GM12878 (cell line): ENCODE measurements around the gene IQCK. TPM values are rescaled to one million over a fixed set of nuclear protein-coding genes. Genes with fewer than 3 reads are reported as not detected.

ENCODE experiments used
- ATAC-seq: fragments of 200-7000 bp; cut with Tn5 transposase; 3 replicates; pipeline ENCODE4 v1.9.1; 2020; ENCODE audit warnings: mild to moderate bottlenecking, moderate library complexity
- BruUV-seq: library from RNA; stranded (reverse); fragments of 400-500 nt; replicated peaks from 2 replicates; lab custom pipeline; 2021; lab: Mats Ljungman, UMichigan
- CTCF ChIA-PET: fragments of 300-600 bp; sonication (Branson Sonifier 250); formaldehyde crosslinking; extraction: SDS; loops from one replicate; lab custom pipeline; 2021; ENCODE audit warnings: inconsistent platforms; lab: Yijun Ruan, JAX
- POLR2A ChIA-PET: fragments of 350-600 bp; formaldehyde crosslinking; extraction: SDS; loops from one replicate; lab custom pipeline; 2021; ENCODE audit warnings: inconsistent platforms; lab: Charles Lee
- RAD21 ChIA-PET: fragments of 300-600 bp; sonication (Branson Sonifier 250); formaldehyde crosslinking; loops from one replicate; lab custom pipeline; 2023; ENCODE audit warnings: antibody characterized with exemption; ENCODE audit not compliant: unreplicated experiment; lab: Charles Lee
- SMC1A ChIA-PET: fragments of 300-600 bp; sonication (Branson Sonifier 250); formaldehyde crosslinking; loops from one replicate; lab custom pipeline; 2023; ENCODE audit not compliant: unreplicated experiment, uncharacterized antibody; lab: Charles Lee
- DNase-seq: peaks from one replicate; pipeline ENCODE4 v3.0.0-alpha.2; 2011; ENCODE audit warnings: low read depth, low spot score
- FAIRE-seq: peaks from 3 replicates; lab custom pipeline; 2011; peaks lifted over from hg19 to GRCh38; lab: Jason Lieb, UNC
- H2AFZ ChIP-seq: 2 replicates; pipeline ENCODE4 v1.6.0; 2011; ENCODE audit warnings: low read depth, low read length, control low read depth; ENCODE audit not compliant: control insufficient read depth
- H3K27ac ChIP-seq: 2 replicates; pipeline ENCODE4 v1.5.1; 2011; ENCODE audit warnings: control low read depth; ENCODE audit not compliant: control insufficient read depth, insufficient read depth
- H3K27me3 ChIP-seq, 2 experiments: replicated peaks in 1 of 2; 2 replicates each; pipeline versions ENCODE4 v1.6.0 to v1.6.1; 2011; ENCODE audit warnings: low read length in 1 of 2; ENCODE audit not compliant: control insufficient read depth in 2 of 2, insufficient read depth in 2 of 2
- H3K36me3 ChIP-seq, 2 experiments: 2 replicates each; pipeline ENCODE4 v1.5.1; 2011; ENCODE audit warnings: low read length in 1 of 2; ENCODE audit not compliant: control insufficient read depth in 2 of 2, insufficient read depth in 2 of 2
- H3K4me1 ChIP-seq: 2 replicates; pipeline ENCODE4 v1.6.1; 2011; ENCODE audit warnings: mild to moderate bottlenecking, low read length, moderate library complexity, mixed read lengths; ENCODE audit not compliant: control insufficient read depth, insufficient read depth
- H3K4me2 ChIP-seq: 2 replicates; pipeline ENCODE4 v1.6.0; 2011; ENCODE audit warnings: control low read depth; ENCODE audit not compliant: control insufficient read depth, insufficient read depth
- H3K4me3 ChIP-seq: fragments of 200-600 bp; sonication (generic); 2 replicates; pipeline ENCODE4 v1.5.1; 2016
- H3K79me2 ChIP-seq: 2 replicates; pipeline ENCODE4 v1.6.0; 2011; ENCODE audit warnings: low read length; ENCODE audit not compliant: control insufficient read depth, insufficient read depth
- H3K9ac ChIP-seq: 2 replicates; pipeline ENCODE4 v1.8.0; 2011; ENCODE audit warnings: low read length, control low read depth, mixed read lengths; ENCODE audit not compliant: control insufficient read depth, insufficient read depth
- H3K9me3 ChIP-seq: replicated peaks from 3 replicates; pipeline ENCODE4 v1.5.1; 2011; ENCODE audit warnings: mild to moderate bottlenecking, low read length; ENCODE audit not compliant: control insufficient read depth, insufficient read depth
- H4K20me1 ChIP-seq: 2 replicates; pipeline ENCODE4 v1.6.0; 2011; ENCODE audit not compliant: control insufficient read depth, insufficient read depth
- IKZF2 ChIP-seq, 2 experiments: fragments of 450-650 bp; IDR thresholded peaks; 2 replicates each; pipeline ENCODE4 v1.6.1; 2017; ENCODE audit warnings: mild to moderate bottlenecking in 2 of 2, moderate library complexity in 2 of 2
- IRF3 ChIP-seq: fragments of 450-650 bp; IDR thresholded peaks from 2 replicates; pipeline ENCODE4 v1.6.1; 2014; ENCODE audit warnings: mild to moderate bottlenecking
- KDM1A ChIP-seq: fragments of 200-600 bp; sonication (generic); IDR thresholded peaks from 2 replicates; pipeline ENCODE4 v1.6.1; 2016; ENCODE audit warnings: borderline replicate concordance
- MXI1 ChIP-seq: fragments of 150-350 bp; IDR thresholded peaks from 2 replicates; pipeline ENCODE4 v1.6.1; 2011; ENCODE audit warnings: low read depth, mild to moderate bottlenecking, inconsistent platforms, low read length, improper control_type of control experiment
- POLR2AphosphoS2 ChIP-seq: IDR thresholded peaks from 2 replicates; pipeline ENCODE4 v1.6.1; 2011; ENCODE audit warnings: low read depth, mild to moderate bottlenecking, low read length, improper control_type of control experiment, moderate library complexity
- SMAD1 ChIP-seq: fragments of 450-650 bp; IDR thresholded peaks from 2 replicates; pipeline ENCODE4 v1.6.1; 2018; ENCODE audit warnings: mild to moderate bottlenecking, low read depth; ENCODE audit not compliant: partially characterized antibody
- TCF3 ChIP-seq: IDR thresholded peaks from 2 replicates; pipeline ENCODE4 v1.6.1; 2012; ENCODE audit warnings: low read depth, mild to moderate bottlenecking, low read length, borderline replicate concordance; ENCODE audit not compliant: insufficient read depth
- ZBTB11 ChIP-seq: fragments of 450-650 bp; formaldehyde crosslinking; IDR thresholded peaks from 2 replicates; pipeline ENCODE4 v1.5.0; 2022; ENCODE audit warnings: mild to moderate bottlenecking, missing genetic modification characterization
- WGBS: methylation state at CpG from one replicate; pipeline ENCODE4 v1.1.6; 2016; ENCODE audit warnings: low lambda C conversion rate; ENCODE audit not compliant: insufficient replicate concordance, insufficient coverage; ENCODE audit errors: missing lambda C conversion rate; 5-methylcytosine and 5-hydroxymethylcytosine counted together
- in situ Hi-C: fragments of 300-500 bp; cut with MboI; formaldehyde crosslinking; loops from 9 replicates; pipeline ENCODE4 v1.14.3; 2018; ENCODE audit warnings: mixed read lengths
- intact Hi-C: fragments of 100-400 bp; cut with micrococcal nuclease; formaldehyde crosslinking; loops from one replicate; pipeline ENCODE4 v1.14.2; 2022; ENCODE audit not compliant: unreplicated experiment
- polyA plus RNA-seq, 11 experiments: library from polyadenylated mRNA; depleted of rRNA in 4 of 11; unstranded in 6 of 11; stranded (reverse) in 5 of 11; fragments of >200 nt; fragmentation: Nextera tagmentation in 4 of 11; fragmentation: Illumina TruSeq in 1 of 11; extraction: Ambion mirVana in 4 of 11; extraction: Trizol in 1 of 11; gene quantifications; 1 replicate in 1 of 11; 2 replicates in 10 of 11; pipeline versions ENCODE4 v1.2.1 to v1.2.3, GENCODE V29; 2011 to 2016; ENCODE audit warnings: inconsistent platforms in 2 of 11, missing spikeins in 2 of 11, low read depth in 1 of 11
- total RNA-seq, 4 experiments: library from RNA; depleted of rRNA in 3 of 4; stranded (reverse); fragments of >200 nt in 3 of 4; fragmentation: Illumina TruSeq in 1 of 4; extraction: Trizol in 1 of 4; gene quantifications; 2 replicates each; pipeline versions ENCODE4 v1.2.1 to v1.2.3, GENCODE V29; 2013 to 2021

Gene IQCK
- total and polyA plus RNA-seq, 10 of the 15 experiments (the other 5 are each of a cell fraction or from before 2014, with no cell fraction given), result 1.0 to 4.2 (median 2.4) TPM

GRCh38 chr16:19861133-19861532 lies 143.1 kb downstream of the IQCK start (continued):
- TF ChIP-seq IRF3 (no peak), MXI1 (no peak), SMAD1 (no peak)
- TF ChIP-seq, all 136 proteins: peak for 0

- H3K9ac ChIP-seq, result no peak overlapping the region
- RAD21 ChIA-PET, result no interaction called here
- in situ Hi-C loops (no loop called here), intact Hi-C loops (no loop called here)
- H4K20me1 ChIP-seq, result no peaks in the 10 kb centered on the region
- H3K4me1 ChIP-seq, result no peaks in the 10 kb centered on the region
- no TSS peak for BruUV-seq
- SMC1A ChIA-PET, result no interaction called here
- FAIRE-seq (no peak), ATAC-seq (no peak), DNase-seq (no peak)
- H3K4me3 ChIP-seq, result no peak overlapping the region
- CTCF ChIA-PET, result interaction anchor here (0.6 kb wide), 1 partner anchor 119 kb away, joined by 3 read pairs; no protein-coding TSS in a partner anchor
- H3K27ac ChIP-seq, result no peak overlapping the region
- TF ChIP-seq TCF3 (no peak), ZBTB11 (CRISPR knock-in tag) (no peak), POLR2AphosphoS2 (no peak), IKZF2 (IDR thresholded peaks at IDR 0.05) (no peak), KDM1A (no peak)
- POLR2A ChIA-PET, result no interaction called here
- H3K4me2 ChIP-seq, result no peak overlapping the region
- no peaks in the 10 kb centered on the region for H3K79me2 ChIP-seq
- H2AFZ ChIP-seq, result no peak overlapping the region
- H3K9me3 ChIP-seq, result no peaks in the 10 kb centered on the region
- 73% methylated on average over 16 of the region's 16 CpGs for WGBS
- no peaks in the 10 kb centered on the region for H3K27me3 ChIP-seq
- no peaks in the 10 kb centered on the region for H3K36me3 ChIP-seq
Observed at GRCh38 chr16:19861811-19862327, 143.8 kb downstream of the IQCK start.
